CD14-positive monocyte (primary cell): ENCODE results near the gene HLA-DQB1. TPM values are rescaled to one million over a fixed set of nuclear protein-coding genes. Genes with fewer than 3 reads are reported as not detected.
"Not testable (repeated sequence)": the region's sequence is repeated elsewhere in the genome, so short reads cannot be mapped to it uniquely, and the experiment has no call there.

Experiments used
- DNase-seq, 3 donors: peaks; one replicate each; pipeline ENCODE4 v3.0.0-alpha.2; 2011 to 2022
- H2AFZ ChIP-seq: 2 replicates; pipeline ENCODE4 v1.6.0; 2012; ENCODE audit warnings: mild to moderate bottlenecking, low read depth, low read length, inconsistent platforms; ENCODE audit not compliant: insufficient read depth, poor library complexity, severe bottlenecking
- H3K27ac ChIP-seq, 2 donors: 1 replicate in 1 of 2; 2 replicates in 1 of 2; pipeline ENCODE4 v1.5.1; 2012 to 2013; ENCODE audit warnings: low read length in 2 of 2, control low read depth in 1 of 2, inconsistent platforms in 1 of 2, low read depth in 1 of 2, mild to moderate bottlenecking in 1 of 2
- H3K27me3 ChIP-seq, 2 donors: one replicate each; pipeline versions ENCODE4 v1.6.0 to v1.6.1; 2011 to 2013; ENCODE audit warnings: low read length in 2 of 2; ENCODE audit not compliant: control insufficient read depth in 2 of 2, insufficient read depth in 2 of 2
- H3K36me3 ChIP-seq, 2 donors: replicated peaks in 1 of 2; 1 replicate in 1 of 2; 2 replicates in 1 of 2; pipeline versions ENCODE4 v1.5.1 to v1.6.1; 2012 to 2013; ENCODE audit warnings: low read length in 2 of 2, control low read depth in 1 of 2, inconsistent platforms in 1 of 2, mild to moderate bottlenecking in 1 of 2; ENCODE audit not compliant: insufficient read depth in 2 of 2, control insufficient read depth in 1 of 2
- H3K4me1 ChIP-seq, 2 donors: 1 replicate in 1 of 2; 2 replicates in 1 of 2; pipeline versions ENCODE4 v1.5.1 to v1.6.1; 2012 to 2013; ENCODE audit warnings: low read length in 2 of 2, control low read depth in 1 of 2, inconsistent platforms in 1 of 2, mild to moderate bottlenecking in 1 of 2, moderate library complexity in 1 of 2; ENCODE audit not compliant: insufficient read depth in 2 of 2, control insufficient read depth in 1 of 2
- H3K4me2 ChIP-seq: replicated peaks from 2 replicates; pipeline ENCODE3; 2012; ENCODE audit warnings: low read length, moderate library complexity, mild to moderate bottlenecking; ENCODE audit not compliant: poor library complexity, severe bottlenecking; ENCODE audit errors: extremely low read depth
- H3K4me3 ChIP-seq, 3 experiments: fragments of 200-600 bp in 1 of 3; sonication (generic) in 1 of 3; replicated peaks in 1 of 3; 1 replicate in 2 of 3; 2 replicates in 1 of 3; pipeline ENCODE4 v1.5.1; 2011 to 2013; ENCODE audit warnings: low read length in 3 of 3, mild to moderate bottlenecking in 3 of 3, control low read depth in 2 of 3, low read depth in 2 of 3, inconsistent platforms in 1 of 3, moderate library complexity in 1 of 3
- H3K79me2 ChIP-seq: 2 replicates; pipeline ENCODE4 v1.6.0; 2012; ENCODE audit warnings: mild to moderate bottlenecking, control low read depth, inconsistent platforms, low read length, moderate library complexity; ENCODE audit not compliant: insufficient read depth
- H3K9ac ChIP-seq: 2 replicates; pipeline ENCODE4 v1.6.0; 2017; ENCODE audit warnings: low read length, mild to moderate bottlenecking; ENCODE audit not compliant: insufficient read depth, poor library complexity, severe bottlenecking
- H3K9me3 ChIP-seq, 2 donors: replicated peaks in 1 of 2; 1 replicate in 1 of 2; 2 replicates in 1 of 2; pipeline versions ENCODE4 v1.5.1 to v1.6.1; 2012 to 2013; ENCODE audit warnings: low read length in 2 of 2, control low read depth in 1 of 2; ENCODE audit not compliant: control insufficient read depth in 1 of 2, insufficient read depth in 1 of 2
- H4K20me1 ChIP-seq: 2 replicates; pipeline ENCODE4 v1.6.0; 2012; ENCODE audit warnings: mild to moderate bottlenecking, low read length, control low read depth, moderate library complexity; ENCODE audit not compliant: insufficient read depth
- H3K27ac Mint-ChIP-seq, 7 donors: one replicate each; pipeline ENCODE4 v1.8.0; 2020; ENCODE audit warnings: mild to moderate bottlenecking in 7 of 7, mixed read lengths in 7 of 7, moderate library complexity in 6 of 7, inconsistent platforms in 2 of 7
- H3K27me3 Mint-ChIP-seq, 3 donors: one replicate each; pipeline ENCODE4 v1.8.0; 2021 to 2022; ENCODE audit warnings: low read depth in 3 of 3, mild to moderate bottlenecking in 3 of 3, mixed read lengths in 3 of 3, moderate library complexity in 3 of 3, inconsistent platforms in 1 of 3
- H3K36me3 Mint-ChIP-seq, 2 donors: one replicate each; pipeline ENCODE4 v1.8.0; 2020; ENCODE audit warnings: mixed read lengths in 2 of 2, inconsistent platforms in 1 of 2, mild to moderate bottlenecking in 1 of 2
- H3K4me1 Mint-ChIP-seq: one replicate; pipeline ENCODE4 v1.8.0; 2020; ENCODE audit warnings: mild to moderate bottlenecking, mixed read lengths
- H3K4me3 Mint-ChIP-seq, 2 donors: one replicate each; pipeline ENCODE4 v1.8.0; 2020; ENCODE audit warnings: mild to moderate bottlenecking in 2 of 2, mixed read lengths in 2 of 2, moderate library complexity in 1 of 2
- H3K9me3 Mint-ChIP-seq, 7 donors: one replicate each; pipeline ENCODE4 v1.8.0; 2020 to 2022; ENCODE audit warnings: mixed read lengths in 7 of 7, mild to moderate bottlenecking in 6 of 7, moderate library complexity in 6 of 7, inconsistent platforms in 2 of 7
- CTCF ChIP-seq: fragments of 200-600 bp; IDR thresholded peaks from one replicate; pipeline ENCODE4 v1.8.0; 2022; ENCODE audit warnings: antibody characterized with exemption, mild to moderate bottlenecking
- WGBS: methylation state at CpG from one replicate; pipeline ENCODE4 v1.1.5; 2013; ENCODE audit warnings: missing lambda C conversion rate; ENCODE audit not compliant: insufficient coverage; 5-methylcytosine and 5-hydroxymethylcytosine counted together
- intact Hi-C, 2 donors: fragments of 100-400 bp; cut with micrococcal nuclease; formaldehyde crosslinking; loops; one replicate each; pipeline versions ENCODE4 v1.15.0 to v1.15.1; 2023
- polyA plus RNA-seq, 3 donors: library from polyadenylated mRNA; depleted of rRNA in 1 of 3; unstranded in 2 of 3; stranded (reverse) in 1 of 3; fragments of 300-500 nt in 2 of 3; fragments of >200 nt in 1 of 3; fragmentation: Illumina TruSeq in 2 of 3; gene quantifications; 1 replicate in 2 of 3; 2 replicates in 1 of 3; pipeline ENCODE4 v1.2.3, GENCODE V29; 2012 to 2021

The HLA-DQB1 gene
- polyA plus RNA-seq, 3 donors, result 66.7 to 638 (median 246) TPM

GRCh38 chr6:32642720-32643106 lies 23.7 kb downstream of the HLA-DQB1 start:
- 0% methylated on average over 1 of the region's 6 CpGs for WGBS
- Histone ChIP-seq H3K9ac (no peak overlapping the region), H2AFZ (no peak overlapping the region), H3K79me2 (peaks cover 4% of the 10 kb centered on the region), H3K27ac (no peak overlapping the region), H3K36me3 (no peaks in the 10 kb centered on the region), H3K27me3 (no peaks in the 10 kb centered on the region), H3K4me2 (no peak overlapping the region), H3K4me1 (no peaks in the 10 kb centered on the region), H4K20me1 (no peaks in the 10 kb centered on the region), H3K4me3 (no peak overlapping the region), H3K9me3 (no peaks in the 10 kb centered on the region)
- Mint-ChIP-seq H3K9me3 (peaks cover 0 to 2% (median 2%) of the 10 kb centered on the region in 7 donors), H3K36me3 (peaks cover 43 to 46% of the 10 kb centered on the region in 2 donors), H3K27me3 (peaks cover 0 to 6% (median 6%) of the 10 kb centered on the region in 3 donors), H3K4me1 (peaks cover 31% of the 10 kb centered on the region), H3K27ac (peak overlapping the region in 5 of 7 donors; percentile 7 to 81 (median 65)), H3K4me3 (peak overlapping the region in 1 of 2 donors; percentile 35)
- intact Hi-C loops, result loop anchor here in 1 of 2 donors (5.0 kb wide), 1 partner anchor 100 kb away; the partner anchor contains the start of gene HLA-DQA2
- no peak for TF ChIP-seq CTCF
- no peak for DNase-seq

GRCh38 chr6:32641785-32642719 lies 24.4 kb downstream of the HLA-DQB1 start:
- H4K20me1 ChIP-seq, H3K9me3 Mint-ChIP-seq, H3K4me1 ChIP-seq, H3K4me3 ChIP-seq, H3K4me2 ChIP-seq, H3K9ac ChIP-seq, H3K79me2 ChIP-seq, H3K36me3 ChIP-seq, H2AFZ ChIP-seq, H3K27ac ChIP-seq, H3K9me3 ChIP-seq, H3K27me3 ChIP-seq: not testable (repeated sequence)
- no CpG with 5 or more reads among the region's 2 CpGs for WGBS
- peaks cover 43 to 48% of the 10 kb centered on the region in 2 donors for H3K36me3 Mint-ChIP-seq
- H3K4me3 Mint-ChIP-seq, result peak overlapping the region; percentile 24 to 35
- intact Hi-C loops, result loop anchor here in 1 of 2 donors (5.0 kb wide), 1 partner anchor 100 kb away; the partner anchor contains the start of gene HLA-DQA2
- H3K4me1 Mint-ChIP-seq, result peaks cover 34% of the 10 kb centered on the region
- DNase-seq, result peak in 1 of 3 donors; percentile 70
- H3K27ac Mint-ChIP-seq, result peak overlapping the region in 5 of 7 donors; percentile 26 to 81 (median 75)
- H3K27me3 Mint-ChIP-seq, result peaks cover 0 to 11% (median 8%) of the 10 kb centered on the region in 3 donors
